ENCODE results near the gene AGAP1.

GRCh38 chr2:235545339-235546150 lies 51.7 kb downstream of the AGAP1 start:
- no peak for TF ChIP-seq POLR2AphosphoS5 (IDR thresholded peaks at IDR 0.05; ENCODE audit: low read depth, low read length)
- no peak for TF ChIP-seq POLR2A (IDR thresholded peaks at IDR 0.05; ENCODE audit: low read depth, low read length)
- no peak for TF ChIP-seq TAF1 (IDR thresholded peaks at IDR 0.05; ENCODE audit: low read depth, low read length)
- TF ChIP-seq POU2F2 (IDR thresholded peaks at IDR 0.05; ENCODE audit: low read depth, low read length), result no peak
- TF ChIP-seq SPI1 (IDR thresholded peaks at IDR 0.05; ENCODE audit: low read depth, low read length), result no peak
- TF ChIP-seq PAX5 (IDR thresholded peaks at IDR 0.05; ENCODE audit: insufficient read depth, low read length, severe bottlenecking), result no peak
